ENCODE measurements around the gene HMX3. TPM values are rescaled to one million over a fixed set of nuclear protein-coding genes. Genes with fewer than 3 reads are reported as not detected.

Gene HMX3
- total RNA-seq, 1 donor from 2014 or later, result not detected

GRCh38 chr10:123126246-123126645 lies 9.5 kb upstream of the HMX3 start:
- H3K4me3 ChIP-seq, result no peak overlapping the region
- no peak for ATAC-seq
- peaks cover 81% of the 10 kb centered on the region for H3K27me3 ChIP-seq (ENCODE audit: low read depth)

GRCh38 chr10:123129618-123130271 lies 6.0 kb upstream of the HMX3 start:
- no peaks in the 10 kb centered on the region for H3K9me3 ChIP-seq
- H3K27ac ChIP-seq, result no peak overlapping the region
- no peak for TF ChIP-seq CTCF (IDR thresholded peaks at IDR 0.05)
- no peak overlapping the region for H3K4me3 ChIP-seq
- no peaks in the 10 kb centered on the region for H3K36me3 ChIP-seq
- ATAC-seq (no peak), DNase-seq (no peak)
- peaks cover 21% of the 10 kb centered on the region for H3K4me1 ChIP-seq
- intact Hi-C loops (cut with DNase I), result loop anchor here (5.0 kb wide), 1 partner anchor 433 kb away; no protein-coding TSS in a partner anchor
- H3K27me3 ChIP-seq (ENCODE audit: low read depth), result peaks cover 96% of the 10 kb centered on the region

More at GRCh38 chr10:123126246-123126645, 9.5 kb upstream of the HMX3 start:
- TF ChIP-seq CTCF (IDR thresholded peaks at IDR 0.05), result no peak
- intact Hi-C loops (cut with DNase I), result no loop called here
- DNase-seq, result no peak
- Histone ChIP-seq H3K4me1 (no peaks in the 10 kb centered on the region), H3K27ac (no peak overlapping the region), H3K36me3 (no peaks in the 10 kb centered on the region), H3K9me3 (no peaks in the 10 kb centered on the region)

GRCh38 chr10:123132576-123133477 lies 2.9 kb upstream of the HMX3 start:
- peak; percentile 86 to 88 for ATAC-seq
- peaks cover 49% of the 10 kb centered on the region for H3K4me1 ChIP-seq

GRCh38 chr10:123133541-123134342 lies 2.0 kb upstream of the HMX3 start:
- no peak overlapping the region for H3K27ac ChIP-seq
- intact Hi-C loops (cut with DNase I), result loop anchor here (5.0 kb wide), 1 partner anchor 429 kb away; no protein-coding TSS in a partner anchor
- no peak for TF ChIP-seq CTCF (IDR thresholded peaks at IDR 0.05)
- H3K4me1 ChIP-seq, result peaks cover 50% of the 10 kb centered on the region
- no peaks in the 10 kb centered on the region for H3K9me3 ChIP-seq
- no peak for DNase-seq
- no peak overlapping the region for H3K4me3 ChIP-seq
- no peaks in the 10 kb centered on the region for H3K36me3 ChIP-seq
- peak in 1 of 2 donors; percentile 4 for ATAC-seq
- H3K27me3 ChIP-seq (ENCODE audit: low read depth), result peaks cover 100% of the 10 kb centered on the region

More at GRCh38 chr10:123132576-123133477, 2.9 kb upstream of the HMX3 start:
- Histone ChIP-seq H3K9me3 (no peaks in the 10 kb centered on the region), H3K4me3 (peak overlapping the region; percentile 37), H3K27ac (no peak overlapping the region), H3K27me3 (ENCODE audit: low read depth) (peaks cover 100% of the 10 kb centered on the region), H3K36me3 (no peaks in the 10 kb centered on the region)
- DNase-seq, result peak; percentile 88
- peak; percentile 88 for TF ChIP-seq CTCF (IDR thresholded peaks at IDR 0.05)
- intact Hi-C loops (cut with DNase I), result loop anchor here (5.0 kb wide), 1 partner anchor 429 kb away; no protein-coding TSS in a partner anchor
